ENCODE measurements around the gene ZDHHC14. TPM values are rescaled to one million over a fixed set of nuclear protein-coding genes. Genes with fewer than 3 reads are reported as not detected.

Gene ZDHHC14
- total and polyA plus RNA-seq, 2 experiments from 2014 or later = 7.5 to 10.1 TPM

DNA sequence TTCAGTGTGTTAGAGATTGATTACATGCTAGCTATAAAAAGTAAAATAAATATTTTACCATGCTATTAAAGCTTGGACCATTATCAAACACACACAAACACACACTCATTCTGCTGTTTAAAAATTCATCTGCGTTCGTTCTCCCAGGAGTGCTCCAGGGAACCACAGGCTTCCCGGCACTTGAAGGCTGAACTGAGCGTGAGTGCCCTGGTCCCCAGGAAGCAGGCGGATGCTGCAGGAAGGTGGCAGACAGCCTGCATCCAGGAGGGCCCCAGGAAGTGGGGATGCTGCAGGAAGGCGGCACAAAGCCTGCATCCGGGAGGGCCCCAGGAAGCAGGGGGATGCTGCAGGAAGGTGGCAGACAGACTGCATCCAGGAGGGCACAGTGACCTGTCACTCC is 294.8 kb downstream of the ZDHHC14 start:
- DNase-seq (ENCODE audit: low read depth in 1 of 2, low spot score in 1 of 2) = no peak
- Histone ChIP-seq H3K27ac (no peak overlapping the region), H3K27me3 (no peaks in the 10 kb centered on the region), H3K4me1 (ENCODE audit: low read depth) (peaks cover under 1% of the 10 kb centered on the region), H3K9me3 (ENCODE audit: low read depth) (no peaks in the 10 kb centered on the region), H3K4me3 (no peak overlapping the region), H3K36me3 (no peaks in the 10 kb centered on the region)
- no peak for TF ChIP-seq CTCF (IDR thresholded peaks at IDR 0.05; ENCODE audit: low read depth, low read length)

- no peak overlapping the region for H3K4me3 ChIP-seq
- H3K4me1 ChIP-seq (ENCODE audit: low read depth) = no peaks in the 10 kb centered on the region
- no peaks in the 10 kb centered on the region for H3K9me3 ChIP-seq (ENCODE audit: low read depth)
- no peaks in the 10 kb centered on the region for H3K27me3 ChIP-seq
- H3K36me3 ChIP-seq = no peaks in the 10 kb centered on the region
- no peak for DNase-seq (ENCODE audit: low read depth in 1 of 2, low spot score in 1 of 2)
- TF ChIP-seq CTCF (IDR thresholded peaks at IDR 0.05; ENCODE audit: low read depth, low read length) = no peak
- H3K27ac ChIP-seq = no peak overlapping the region
Measured at GRCh38 chr6:157676241-157676640, 295.3 kb downstream of the ZDHHC14 start.

DNA sequence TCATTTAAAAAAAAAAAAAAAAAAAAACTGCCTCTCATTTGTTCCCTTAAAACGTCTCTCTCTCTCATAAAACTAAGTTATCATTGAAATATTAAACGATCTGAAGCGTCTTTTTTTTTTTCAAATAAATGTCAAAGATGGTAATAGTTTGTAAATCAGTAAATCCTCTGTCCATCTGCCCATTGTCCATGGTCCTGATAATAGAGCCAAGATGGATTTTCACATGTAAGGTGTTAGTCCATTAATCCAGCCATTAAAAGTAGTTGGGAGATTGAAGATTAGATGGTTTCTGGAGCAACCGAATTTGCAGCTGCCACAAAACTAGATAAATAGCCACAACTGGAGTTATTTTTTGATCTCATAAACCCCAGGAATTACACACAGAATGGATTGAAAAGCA is 296.2 kb downstream of the ZDHHC14 start:
- H3K4me1 ChIP-seq (ENCODE audit: low read depth) = no peaks in the 10 kb centered on the region
- H3K9me3 ChIP-seq (ENCODE audit: low read depth) = no peaks in the 10 kb centered on the region
- no peaks in the 10 kb centered on the region for H3K36me3 ChIP-seq
- no peak for TF ChIP-seq CTCF (IDR thresholded peaks at IDR 0.05; ENCODE audit: low read depth, low read length)
- H3K27me3 ChIP-seq = no peaks in the 10 kb centered on the region
- no peak overlapping the region for H3K4me3 ChIP-seq
- no peak overlapping the region for H3K27ac ChIP-seq
- no peak for DNase-seq (ENCODE audit: low read depth in 1 of 2, low spot score in 1 of 2)

DNA sequence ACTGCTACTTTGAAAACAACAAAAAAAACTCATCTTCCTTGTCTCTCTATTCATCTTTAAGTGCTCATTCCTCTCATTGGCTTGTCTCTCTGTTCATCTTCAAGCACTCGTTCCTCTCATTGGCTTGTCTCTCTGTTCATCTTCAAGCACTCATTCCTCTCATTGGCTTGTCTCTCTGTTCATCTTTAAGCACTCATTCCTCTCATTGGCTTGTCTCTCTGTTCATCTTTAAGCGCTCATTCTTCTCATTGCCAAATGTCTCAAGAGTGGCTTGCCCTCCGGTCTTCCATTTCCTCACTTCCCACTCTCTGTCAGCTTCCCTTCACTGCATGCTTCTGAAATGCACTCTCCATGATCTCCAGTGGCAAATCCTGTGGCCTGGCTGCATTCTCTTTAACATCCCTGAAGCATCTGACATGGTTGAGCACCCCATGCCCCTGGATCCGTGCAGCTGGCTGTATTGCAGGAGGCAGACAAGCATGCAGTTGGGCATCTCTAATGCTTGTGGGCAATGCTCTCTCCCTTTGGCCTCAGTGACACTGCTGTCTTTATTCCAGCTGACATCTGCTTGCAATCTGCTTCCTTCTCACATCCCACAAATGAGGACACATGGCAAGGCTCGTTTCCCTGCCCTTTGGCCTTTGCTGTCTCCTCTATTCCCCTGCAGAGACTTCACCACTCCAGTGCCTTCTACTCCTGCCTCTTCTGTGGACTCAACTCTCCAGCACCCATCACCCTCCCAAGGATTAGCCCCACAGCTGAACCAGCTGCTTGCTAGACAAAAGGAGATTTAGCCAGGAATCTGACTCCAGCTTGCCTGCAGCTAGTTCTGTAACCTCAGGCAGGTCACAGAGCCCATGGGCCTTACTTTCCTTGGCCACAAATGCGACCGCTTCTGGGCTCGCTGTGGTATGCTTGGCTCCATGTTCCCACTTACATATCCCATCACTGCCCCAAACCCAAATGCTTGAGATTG is 298.9 kb downstream of the ZDHHC14 start:
- Histone ChIP-seq H3K27me3 (no peaks in the 10 kb centered on the region), H3K4me1 (ENCODE audit: low read depth) (no peaks in the 10 kb centered on the region), H3K27ac (no peak overlapping the region), H3K9me3 (ENCODE audit: low read depth) (no peaks in the 10 kb centered on the region), H3K36me3 (no peaks in the 10 kb centered on the region), H3K4me3 (no peak overlapping the region)
- no peak for DNase-seq (ENCODE audit: low read depth in 1 of 2, low spot score in 1 of 2)
- TF ChIP-seq CTCF (IDR thresholded peaks at IDR 0.05; ENCODE audit: low read depth, low read length) = no peak

- Histone ChIP-seq H3K9me3 (ENCODE audit: low read depth) (no peaks in the 10 kb centered on the region), H3K36me3 (no peaks in the 10 kb centered on the region), H3K4me3 (no peak overlapping the region), H3K4me1 (ENCODE audit: low read depth) (peaks cover 7% of the 10 kb centered on the region), H3K27me3 (no peaks in the 10 kb centered on the region), H3K27ac (no peak overlapping the region)
- DNase-seq (ENCODE audit: low read depth in 1 of 2, low spot score in 1 of 2) = peak in 1 of 2 donors; percentile 65
- TF ChIP-seq CTCF (IDR thresholded peaks at IDR 0.05; ENCODE audit: low read depth, low read length) = no peak
Measured at GRCh38 chr6:157681041-157681650, 300.2 kb downstream of the ZDHHC14 start.
